NCI-H187 (cell line): Measurements from ENCODE around the gene WDR48.

Source experiments
- DNase-seq, 2 experiments: peaks; one replicate each; lab custom pipeline; 2025; lab: John Stamatoyannopoulos, UW

Gene WDR48

GRCh38 chr3:39124876-39125840, 73.3 kb downstream of the WDR48 start:
- DNase-seq = no peak

DNA sequence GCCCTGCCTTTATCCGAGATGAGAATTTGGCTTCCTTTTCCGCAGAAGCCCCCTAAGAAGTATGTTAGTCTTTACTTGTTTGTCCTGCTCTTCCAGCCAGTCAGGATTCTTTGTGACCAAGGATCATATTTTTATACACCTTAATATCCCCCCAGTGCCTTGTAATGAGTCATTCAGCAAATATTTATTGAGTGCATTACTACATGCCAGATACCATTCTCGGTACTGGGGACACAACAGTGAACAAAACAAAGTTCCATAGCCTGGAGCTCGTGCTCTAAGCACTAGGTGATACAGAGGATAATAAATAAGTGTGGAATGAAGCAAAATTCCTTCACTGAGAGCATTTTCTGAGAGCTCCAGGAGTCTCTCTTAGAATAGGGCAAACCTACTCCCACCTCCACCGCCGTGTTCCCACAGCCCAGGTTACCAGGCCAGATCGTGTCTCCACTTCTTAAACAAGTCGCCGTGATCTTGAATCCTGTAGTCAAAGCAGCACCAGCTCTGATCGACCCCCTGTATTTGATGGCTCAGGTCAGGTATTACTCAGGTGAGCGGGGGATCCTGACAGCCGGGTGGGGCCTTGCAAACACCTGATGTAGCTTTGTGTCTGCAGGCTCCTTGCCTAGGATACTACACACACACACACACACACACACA, 74.2 kb downstream of the WDR48 start:
- DNase-seq = no peak

DNA sequence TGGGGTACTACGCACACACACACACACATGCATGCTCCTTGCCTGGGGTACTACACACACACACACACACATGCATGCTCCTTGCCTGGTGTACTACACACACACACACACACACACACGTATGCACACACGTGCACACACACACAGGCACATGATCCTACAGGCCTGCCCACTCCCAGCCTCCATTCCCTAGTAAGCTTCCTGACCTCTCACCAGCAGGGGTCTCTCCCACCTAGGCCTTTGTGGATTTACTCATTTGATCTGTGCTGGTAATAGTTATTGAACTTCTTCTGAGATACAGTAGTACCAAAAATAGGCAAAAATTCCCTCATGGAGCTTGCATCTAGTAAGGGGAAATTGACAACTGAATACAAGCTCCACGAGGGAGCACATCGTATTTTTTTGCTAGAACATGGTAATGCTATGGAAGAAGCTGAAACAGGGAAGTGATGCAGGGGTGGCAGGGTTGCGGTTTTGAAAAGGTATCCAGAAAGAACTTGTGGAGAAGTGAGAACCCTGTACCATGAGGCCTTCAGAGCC, 74.8 kb downstream of the WDR48 start:
- DNase-seq = no peak

GRCh38 chr3:39127269-39127907, 75.6 kb downstream of the WDR48 start:
- no peak for DNase-seq

- DNase-seq = no peak
These were observed 76.1 kb downstream of the WDR48 start for GRCh38 chr3:39127908-39128304.

GRCh38 chr3:39128951-39129350, 77.1 kb downstream of the WDR48 start:
- no peak for DNase-seq

GRCh38 chr3:39130026-39130425, 78.2 kb downstream of the WDR48 start:
- DNase-seq = no peak

- no peak for DNase-seq
These were observed 79.0 kb downstream of the WDR48 start for GRCh38 chr3:39130693-39131265.

- DNase-seq = no peak
These were observed 80.6 kb downstream of the WDR48 start for GRCh38 chr3:39132096-39133092.

- DNase-seq = no peak
These were observed 81.3 kb downstream of the WDR48 start for GRCh38 chr3:39133093-39133490.

DNA sequence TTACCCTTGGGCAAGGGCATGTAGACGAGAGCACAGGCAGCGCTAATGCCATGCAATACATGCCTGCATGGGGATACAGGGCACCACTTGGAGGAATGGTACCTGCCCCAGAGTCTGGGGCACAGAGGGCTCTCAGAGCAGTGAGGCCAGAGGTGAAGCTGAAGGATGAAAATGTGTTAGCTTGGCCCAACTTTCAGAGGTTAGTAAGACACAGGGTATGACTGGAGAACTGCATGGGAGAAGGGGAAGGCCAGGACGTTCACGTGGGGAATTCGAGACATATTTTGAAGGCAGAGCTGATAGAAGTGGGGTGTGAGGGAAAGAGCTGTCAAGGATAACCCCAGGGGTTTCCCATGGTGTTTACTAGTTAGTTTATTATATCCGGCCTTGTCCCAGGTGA, 82.0 kb downstream of the WDR48 start:
- DNase-seq = no peak

GRCh38 chr3:39134305-39134704, 82.5 kb downstream of the WDR48 start:
- no peak for DNase-seq

- DNase-seq = no peak
These were observed 83.5 kb downstream of the WDR48 start for GRCh38 chr3:39135170-39135805.

DNA sequence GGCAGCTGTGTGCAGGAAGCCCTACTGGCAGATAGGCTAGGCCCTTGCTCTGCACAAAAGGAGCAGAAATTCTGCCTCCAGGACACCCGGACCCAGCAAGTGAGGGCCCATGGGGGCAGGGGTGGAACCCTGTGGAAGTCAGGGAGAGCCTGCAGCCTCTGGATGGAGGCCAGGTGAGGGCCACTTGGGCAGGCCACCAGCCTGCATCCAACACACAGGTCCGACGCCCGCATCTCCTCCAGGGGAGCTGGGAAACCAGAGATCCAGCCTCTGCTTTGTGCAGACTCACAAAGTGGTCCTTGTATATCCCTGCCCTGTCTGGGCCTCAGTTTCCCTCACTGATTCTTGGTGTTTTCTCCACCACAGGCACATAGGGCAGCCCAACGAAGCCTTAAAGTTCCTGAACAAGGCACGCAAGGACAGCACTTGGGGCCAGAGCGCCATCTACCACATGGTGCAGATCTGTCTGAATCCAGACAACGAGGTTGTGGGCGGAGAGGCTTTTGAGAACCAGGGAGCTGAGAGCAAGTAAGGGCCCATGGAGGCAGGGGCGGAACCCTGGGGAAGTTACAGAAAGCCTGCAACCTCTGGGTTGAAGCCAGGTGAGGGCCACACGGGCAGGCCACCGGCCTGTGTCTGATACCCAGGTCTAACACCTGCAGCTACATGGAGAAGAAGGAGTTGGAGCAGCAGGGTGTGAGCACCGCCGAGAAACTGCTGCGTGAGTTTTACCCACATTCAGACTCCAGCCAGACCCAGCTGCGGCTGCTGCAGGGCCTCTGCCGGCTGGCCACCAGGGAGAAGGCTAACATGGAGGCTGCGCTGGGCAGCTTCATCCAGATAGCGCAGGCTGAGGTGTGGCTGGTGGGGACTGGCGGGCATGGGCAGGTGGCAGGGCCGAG, 85.0 kb downstream of the WDR48 start:
- no peak for DNase-seq

GRCh38 chr3:39137435-39137936, 85.7 kb downstream of the WDR48 start:
- no peak for DNase-seq

DNA sequence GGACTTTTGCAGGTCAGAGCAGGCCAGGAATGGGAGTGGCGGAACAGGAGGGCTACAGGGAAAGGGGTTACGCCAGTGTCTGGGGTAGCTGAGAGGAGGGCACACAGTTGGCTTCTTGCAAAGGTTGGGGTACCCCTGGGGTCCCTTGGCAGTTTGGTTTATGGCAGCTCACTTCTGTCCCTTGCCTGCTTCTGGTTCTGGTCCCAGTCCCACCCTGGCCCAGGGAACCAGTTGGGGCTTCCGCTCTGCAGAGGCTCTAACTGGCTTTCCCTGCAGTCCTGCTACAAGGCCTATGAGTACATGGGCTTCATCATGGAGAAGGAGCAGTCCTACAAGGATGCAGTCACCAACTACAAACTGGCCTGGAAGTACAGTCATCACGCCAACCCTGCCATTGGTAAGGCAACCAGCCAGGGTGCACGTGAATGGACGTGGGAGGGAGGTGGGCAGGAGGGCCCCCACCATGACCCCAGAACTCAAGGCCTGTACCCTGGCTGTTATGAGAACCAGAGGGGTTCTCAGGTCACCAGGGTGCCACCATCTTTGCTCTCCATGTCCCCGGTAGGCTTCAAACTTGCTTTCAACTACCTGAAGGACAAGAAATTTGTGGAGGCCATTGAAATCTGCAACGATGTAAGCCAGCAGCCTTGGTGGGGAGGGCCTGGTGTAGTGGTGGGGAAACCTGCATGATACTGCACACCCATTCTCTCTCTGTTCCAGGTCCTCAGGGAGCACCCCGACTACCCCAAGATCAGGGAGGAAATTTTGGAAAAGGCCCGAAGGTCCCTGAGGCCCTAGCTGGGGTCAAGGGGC, 86.4 kb downstream of the WDR48 start:
- no peak for DNase-seq

DNA sequence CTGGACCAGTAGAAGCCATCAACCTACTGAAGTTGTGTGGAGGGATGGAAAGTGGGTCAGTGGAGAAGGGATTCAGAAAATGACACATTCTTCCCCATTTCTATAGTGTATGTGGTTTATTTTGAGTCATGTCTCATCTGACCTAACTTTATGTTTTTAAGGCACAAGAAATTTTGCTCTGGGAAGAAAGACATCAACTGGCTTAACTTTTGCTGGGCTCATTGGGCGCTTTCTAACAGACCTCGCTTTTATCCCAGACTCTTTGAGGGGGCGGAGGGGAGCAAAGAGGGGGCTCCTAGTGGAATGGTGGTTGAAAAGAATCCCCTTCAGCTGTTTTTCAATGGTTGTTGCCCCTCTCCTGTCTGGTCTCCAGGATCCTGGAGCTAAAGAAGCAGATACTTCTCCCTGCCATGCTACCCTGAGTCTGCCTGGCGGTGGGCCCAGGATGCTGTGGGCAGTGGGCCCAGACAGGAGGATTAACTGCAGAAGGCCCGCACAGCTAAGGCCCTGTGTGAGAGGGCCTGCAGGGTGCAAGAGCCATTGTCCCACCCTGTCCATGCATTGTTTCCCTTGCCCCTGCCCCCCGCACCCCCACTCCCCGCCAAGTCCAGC, 87.1 kb downstream of the WDR48 start:
- DNase-seq = no peak

DNA sequence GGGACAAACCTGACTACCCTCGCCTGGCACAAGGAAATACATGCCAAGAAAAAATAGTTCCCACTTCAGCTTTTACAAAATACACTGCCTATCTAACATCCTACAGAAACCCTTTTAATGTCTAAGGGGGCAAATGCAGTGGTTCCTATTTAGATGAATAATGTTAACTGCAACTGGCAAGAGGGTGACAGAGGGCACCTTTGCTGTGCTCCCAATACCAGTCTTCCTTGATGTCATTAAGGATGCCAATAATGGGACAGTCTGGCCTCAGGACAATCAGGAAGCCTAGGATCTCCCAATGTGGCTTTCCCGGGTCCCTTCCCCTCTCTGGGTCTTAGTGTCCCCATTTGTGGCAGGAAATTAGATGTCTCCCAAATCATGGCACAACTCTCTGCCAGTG, 87.6 kb downstream of the WDR48 start:
- DNase-seq = no peak
